SH-SY5Y (cell line): ENCODE data around the gene DYDC2.

Source experiments
- GATA2 ChIP-seq: IDR thresholded peaks from 2 replicates; pipeline ENCODE4 v1.6.1; 2011; ENCODE audit warnings: mild to moderate bottlenecking, low read depth, low read length
- GATA3 ChIP-seq: IDR thresholded peaks from 2 replicates; pipeline ENCODE4 v1.6.1; 2011; ENCODE audit warnings: low read depth, mild to moderate bottlenecking, low read length, moderate library complexity

DNA sequence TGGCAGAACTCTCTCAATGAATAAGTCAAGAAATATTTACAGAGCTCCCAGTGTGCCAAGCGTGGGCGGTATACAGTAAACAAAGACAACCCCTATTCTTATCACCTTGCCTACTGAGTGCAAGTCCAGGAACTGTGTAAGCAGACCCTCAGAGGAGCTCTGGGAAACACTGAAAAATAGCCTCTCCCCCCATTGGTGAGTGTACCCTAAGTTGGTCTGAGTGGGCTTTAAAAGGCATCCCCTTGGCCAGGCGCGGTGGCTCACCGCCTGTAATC, 1.2 kb downstream of the DYDC2 start:
- TF ChIP-seq GATA2 (no peak), GATA3 (no peak)
